Loucy (cell line): ENCODE results near the gene AZGP1.
A peak's percentile ranks its signal among the peaks of the same experiment; 100 is the strongest.

ENCODE experiments used
- EZH2phosphoT487 ChIP-seq: fragments of 200-600 bp; IDR thresholded peaks from 2 replicates; pipeline ENCODE4 v1.6.1; 2018; ENCODE audit warnings: antibody characterized with exemption, mild to moderate bottlenecking, moderate library complexity, borderline replicate concordance
- TF ChIP-seq, protein P1 (sequence below): fragments of 200-600 bp; sonication (generic); conservative IDR thresholded peaks from 2 replicates; pipeline ENCODE4 v1.5.1; 2014; ENCODE audit warnings: mild to moderate bottlenecking, antibody characterized with exemption, low read length

DNA sequence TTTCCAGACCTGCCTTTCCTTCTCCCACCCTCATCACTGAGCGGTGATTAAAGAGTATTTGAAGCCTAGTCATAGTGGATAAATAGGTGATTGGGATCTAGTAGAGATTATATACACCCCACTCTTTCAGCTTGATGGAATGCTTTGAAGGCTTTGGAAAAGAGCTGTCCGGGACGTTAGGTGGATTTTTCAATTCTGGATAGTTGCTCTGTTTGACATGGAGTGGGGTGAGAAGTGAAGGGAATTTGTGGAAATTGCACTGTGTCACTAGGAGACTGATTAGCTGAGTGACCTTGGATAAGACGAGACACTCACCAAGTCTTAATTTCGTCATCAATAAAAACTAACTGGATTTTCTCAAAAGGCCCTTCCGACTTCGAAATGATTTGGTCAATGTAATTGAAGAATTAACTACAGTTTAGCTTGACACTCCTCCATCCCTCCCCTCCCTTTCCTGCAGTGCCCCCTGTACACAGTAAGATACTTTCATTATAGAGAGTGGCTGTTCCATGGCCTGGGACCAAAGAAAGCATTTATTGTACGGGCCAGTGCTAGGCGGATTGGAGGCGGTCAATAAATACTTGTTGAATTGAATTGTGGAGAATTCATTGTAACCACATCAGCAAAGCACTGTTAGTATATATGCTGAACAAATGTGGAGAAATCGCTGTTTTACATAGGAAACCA lies 40.5 kb upstream of the AZGP1 start:
- TF ChIP-seq, protein P1, sequence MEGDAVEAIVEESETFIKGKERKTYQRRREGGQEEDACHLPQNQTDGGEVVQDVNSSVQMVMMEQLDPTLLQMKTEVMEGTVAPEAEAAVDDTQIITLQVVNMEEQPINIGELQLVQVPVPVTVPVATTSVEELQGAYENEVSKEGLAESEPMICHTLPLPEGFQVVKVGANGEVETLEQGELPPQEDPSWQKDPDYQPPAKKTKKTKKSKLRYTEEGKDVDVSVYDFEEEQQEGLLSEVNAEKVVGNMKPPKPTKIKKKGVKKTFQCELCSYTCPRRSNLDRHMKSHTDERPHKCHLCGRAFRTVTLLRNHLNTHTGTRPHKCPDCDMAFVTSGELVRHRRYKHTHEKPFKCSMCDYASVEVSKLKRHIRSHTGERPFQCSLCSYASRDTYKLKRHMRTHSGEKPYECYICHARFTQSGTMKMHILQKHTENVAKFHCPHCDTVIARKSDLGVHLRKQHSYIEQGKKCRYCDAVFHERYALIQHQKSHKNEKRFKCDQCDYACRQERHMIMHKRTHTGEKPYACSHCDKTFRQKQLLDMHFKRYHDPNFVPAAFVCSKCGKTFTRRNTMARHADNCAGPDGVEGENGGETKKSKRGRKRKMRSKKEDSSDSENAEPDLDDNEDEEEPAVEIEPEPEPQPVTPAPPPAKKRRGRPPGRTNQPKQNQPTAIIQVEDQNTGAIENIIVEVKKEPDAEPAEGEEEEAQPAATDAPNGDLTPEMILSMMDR: 0 out of 2 replicates have a peak, but pooled peaks have one; percentile 12
- no peak for TF ChIP-seq EZH2phosphoT487
